AG04450 (cell line): Measurements from ENCODE around the gene ARMC3. TPM values are rescaled to one million over a fixed set of nuclear protein-coding genes. Genes with fewer than 3 reads are reported as not detected.

ENCODE experiments used
- CTCF ChIA-PET: fragments of 300-600, 350-600 bp; formaldehyde crosslinking; extraction: SDS; loops from one replicate; lab custom pipeline; 2022; ENCODE audit warnings: antibody characterized with exemption, inconsistent platforms; lab: Charles Lee
- POLR2A ChIA-PET: fragments of 350-600 bp; formaldehyde crosslinking; extraction: SDS; loops from one replicate; lab custom pipeline; 2021; ENCODE audit warnings: antibody characterized with exemption, inconsistent platforms; lab: Yijun Ruan, JAX
- DNase-seq: peaks from one replicate; pipeline ENCODE4 v3.0.0-alpha.2; 2011; ENCODE audit warnings: low read depth, low spot score
- H3K27ac ChIP-seq: one replicate; pipeline ENCODE4 v1.5.1; 2012; ENCODE audit warnings: low read depth, low read length, control low read depth
- H3K27me3 ChIP-seq: one replicate; pipeline ENCODE4 v1.6.0; 2012; ENCODE audit warnings: low read length; ENCODE audit not compliant: control insufficient read depth, insufficient read depth
- H3K4me3 ChIP-seq: 2 replicates; pipeline ENCODE4 v1.5.1; 2011; ENCODE audit warnings: mild to moderate bottlenecking, low read depth, low read length, control low read depth
- H3K9me3 ChIP-seq: 2 replicates; pipeline ENCODE4 v1.5.1; 2012; ENCODE audit warnings: low read length; ENCODE audit not compliant: control insufficient read depth, insufficient read depth
- CTCF ChIP-seq: IDR thresholded peaks from 2 replicates; pipeline ENCODE4 v1.5.1; 2011; ENCODE audit warnings: low read depth, low read length, control low read depth, inconsistent platforms
- polyA plus RNA-seq: library from polyadenylated mRNA; depleted of rRNA; stranded (reverse); fragments of >200 nt; gene quantifications from 2 replicates; pipeline ENCODE4 v1.2.3, GENCODE V29; 2011

The ARMC3 gene
- polyA plus RNA-seq, 1 experiment, result not detected

- CTCF ChIA-PET, result no interaction called here
- no peaks in the 10 kb centered on the region for H3K9me3 ChIP-seq
- TF ChIP-seq CTCF, result no peak
Observed at GRCh38 chr10:23037561-23037960, 109.7 kb downstream of the ARMC3 start.

GRCh38 chr10:23038172-23038571 is 110.3 kb downstream of the ARMC3 start:
- TF ChIP-seq CTCF, result no peak
- CTCF ChIA-PET, result no interaction called here
- H3K4me3 ChIP-seq, result no peak overlapping the region
- no peaks in the 10 kb centered on the region for H3K27me3 ChIP-seq
- no peak for DNase-seq
- H3K9me3 ChIP-seq, result no peaks in the 10 kb centered on the region
- POLR2A ChIA-PET, result no interaction called here
- H3K27ac ChIP-seq, result no peak overlapping the region

More at GRCh38 chr10:23037561-23037960, 109.7 kb downstream of the ARMC3 start:
- no peak overlapping the region for H3K27ac ChIP-seq
- no peak for DNase-seq
- H3K4me3 ChIP-seq, result no peak overlapping the region
- no peaks in the 10 kb centered on the region for H3K27me3 ChIP-seq
- POLR2A ChIA-PET, result no interaction called here

GRCh38 chr10:23040002-23040401 is 112.1 kb downstream of the ARMC3 start:
- Histone ChIP-seq H3K27me3 (no peaks in the 10 kb centered on the region), H3K9me3 (no peaks in the 10 kb centered on the region), H3K4me3 (no peak overlapping the region), H3K27ac (no peak overlapping the region)
- TF ChIP-seq CTCF, result no peak
- DNase-seq, result no peak
- CTCF ChIA-PET, result no interaction called here
- POLR2A ChIA-PET, result no interaction called here

GRCh38 chr10:23046027-23046426 is 118.2 kb downstream of the ARMC3 start:
- Histone ChIP-seq H3K27me3 (peaks cover 5% of the 10 kb centered on the region), H3K27ac (no peak overlapping the region), H3K9me3 (no peaks in the 10 kb centered on the region), H3K4me3 (no peak overlapping the region)
- CTCF ChIA-PET, result interaction anchor here (1.2 kb wide), 1 partner anchor 56 kb away, joined by 3 read pairs; no protein-coding TSS in a partner anchor
- POLR2A ChIA-PET, result no interaction called here
- no peak for DNase-seq
- no peak for TF ChIP-seq CTCF

GRCh38 chr10:23047201-23048050 is 119.6 kb downstream of the ARMC3 start:
- ChIA-PET POLR2A (no interaction called here), CTCF (interaction anchor here (1.2 kb wide), 1 partner anchor 58 kb away, joined by 3 read pairs; no protein-coding TSS in a partner anchor)
- DNase-seq, result no peak
- H3K27ac ChIP-seq, result no peak overlapping the region
- no peak for TF ChIP-seq CTCF
- H3K4me3 ChIP-seq, result no peak overlapping the region
- peaks cover 5% of the 10 kb centered on the region for H3K27me3 ChIP-seq
- H3K9me3 ChIP-seq, result no peaks in the 10 kb centered on the region
